Neural cell (in vitro differentiated cells): ENCODE data around the gene METTL8. TPM values are rescaled to one million over a fixed set of nuclear protein-coding genes. Genes with fewer than 3 reads are reported as not detected.

Experiments used
- H2AFZ ChIP-seq: fragments of 200-600, 300-800 bp; sonication (generic), shearing (Covaris generic); 2 replicates; pipeline ENCODE4 v1.6.0; 2014; ENCODE audit warnings: low read depth, mild to moderate bottlenecking, antibody characterized with exemption, low read length, moderate library complexity
- H3F3A ChIP-seq: fragments of 200-600 bp; shearing (Covaris generic); 2 replicates; pipeline ENCODE4 v1.6.1; 2016; ENCODE audit warnings: mild to moderate bottlenecking, moderate library complexity, mixed read lengths, antibody characterized with exemption, low read length; ENCODE audit not compliant: insufficient read depth, poor library complexity, severe bottlenecking
- H3K27ac ChIP-seq: fragments of 200-600, 300-800 bp; sonication (generic), shearing (Covaris generic); 2 replicates; pipeline ENCODE4 v1.5.1; 2014; ENCODE audit warnings: mild to moderate bottlenecking, low read length, moderate library complexity
- H3K27me3 ChIP-seq: fragments of 300-800, 200-600 bp; sonication (generic), shearing (Covaris generic); 2 replicates; pipeline ENCODE4 v1.6.0; 2014; ENCODE audit warnings: mild to moderate bottlenecking, low read depth, low read length, moderate library complexity; ENCODE audit not compliant: insufficient read depth
- H3K36me3 ChIP-seq: fragments of 300-800, 200-600 bp; sonication (generic), shearing (Covaris generic); 2 replicates; pipeline ENCODE4 v1.5.1; 2014; ENCODE audit warnings: mild to moderate bottlenecking, antibody characterized with exemption, low read length, moderate library complexity; ENCODE audit not compliant: insufficient read depth
- H3K4me2 ChIP-seq: fragments of 300-800, 200-600 bp; sonication (generic), shearing (Covaris generic); 2 replicates; pipeline ENCODE4 v1.6.0; 2014; ENCODE audit warnings: mild to moderate bottlenecking, low read length
- H3K4me3 ChIP-seq: fragments of 300-800, 200-600 bp; sonication (generic), shearing (Covaris generic); 2 replicates; pipeline ENCODE4 v1.5.1; 2014; ENCODE audit warnings: mild to moderate bottlenecking, low read length, moderate library complexity
- H3K79me2 ChIP-seq: fragments of 200-600 bp; shearing (Covaris generic); replicated peaks from 2 replicates; pipeline ENCODE4 v1.6.0; 2014; ENCODE audit warnings: mild to moderate bottlenecking, low read length, moderate library complexity; ENCODE audit not compliant: insufficient read depth
- H3K9ac ChIP-seq: fragments of 300-800, 200-600 bp; sonication (generic), shearing (Covaris generic); 2 replicates; pipeline ENCODE4 v1.6.1; 2016; ENCODE audit warnings: mild to moderate bottlenecking, low read length, mixed read lengths
- H3K9me2 ChIP-seq: fragments of 200-600 bp; shearing (Covaris generic); 2 replicates; pipeline ENCODE4 v1.6.1; 2016; ENCODE audit warnings: mild to moderate bottlenecking, low read length, mixed read lengths; ENCODE audit not compliant: insufficient read depth
- H3K9me3 ChIP-seq: fragments of 200-600, 300-800 bp; sonication (generic), shearing (Covaris generic); 2 replicates; pipeline ENCODE4 v1.6.1; 2016; ENCODE audit warnings: mild to moderate bottlenecking, mixed run types, low read length, moderate library complexity, mixed read lengths
- H4K20me1 ChIP-seq: fragments of 200-600 bp; shearing (Covaris generic); 2 replicates; pipeline ENCODE4 v1.6.1; 2016; ENCODE audit warnings: mild to moderate bottlenecking, mixed run types; ENCODE audit not compliant: insufficient read depth
- EP300 ChIP-seq: fragments of 450-650 bp; conservative IDR thresholded peaks from 2 replicates; pipeline ENCODE4 v1.6.1; 2014; ENCODE audit warnings: antibody characterized with exemption, mild to moderate bottlenecking, moderate library complexity; ENCODE audit not compliant: poor library complexity, severe bottlenecking
- EZH2 ChIP-seq: fragments of 200-600, 300-800 bp; shearing (Covaris generic), sonication (generic); IDR thresholded peaks from 2 replicates; pipeline ENCODE4 v1.6.1; 2014; ENCODE audit warnings: antibody characterized with exemption, low read length, borderline replicate concordance, mild to moderate bottlenecking; ENCODE audit not compliant: insufficient read depth, poor library complexity, severe bottlenecking
- MXI1 ChIP-seq: fragments of 450-650 bp; conservative IDR thresholded peaks from 2 replicates; pipeline ENCODE4 v1.6.1; 2014; ENCODE audit warnings: antibody characterized with exemption, mild to moderate bottlenecking; ENCODE audit not compliant: poor library complexity, severe bottlenecking
- POLR2AphosphoS5 ChIP-seq: IDR thresholded peaks from 2 replicates; pipeline ENCODE4 v1.6.1; 2012
- RAD21 ChIP-seq: fragments of 450-650 bp; conservative IDR thresholded peaks from 2 replicates; pipeline ENCODE4 v1.6.1; 2014; ENCODE audit warnings: antibody characterized with exemption, mild to moderate bottlenecking, moderate library complexity
- SMC3 ChIP-seq: fragments of 450-650 bp; conservative IDR thresholded peaks from 2 replicates; pipeline ENCODE4 v1.6.1; 2014; ENCODE audit warnings: antibody characterized with exemption, mild to moderate bottlenecking, moderate library complexity; ENCODE audit not compliant: poor library complexity
- TAF1 ChIP-seq: IDR thresholded peaks from 2 replicates; pipeline ENCODE4 v1.6.1; 2012; ENCODE audit warnings: low read depth
- polyA plus RNA-seq: library from polyadenylated mRNA; depleted of rRNA; stranded (reverse); fragments of >200 nt; gene quantifications from 2 replicates; pipeline ENCODE4 v1.2.3, GENCODE V29; 2014
- TF ChIP-seq, protein P1 (sequence below): IDR thresholded peaks from 2 replicates; pipeline ENCODE4 v1.6.1; 2012; ENCODE audit warnings: borderline replicate concordance
- TF ChIP-seq, protein P2 (sequence below): fragments of 450-650 bp; IDR thresholded peaks from 2 replicates; pipeline ENCODE4 v1.5.1; 2014; ENCODE audit warnings: antibody characterized with exemption, mild to moderate bottlenecking, moderate library complexity; ENCODE audit not compliant: poor library complexity, severe bottlenecking

METTL8 gene
- polyA plus RNA-seq, 1 donor from 2014 or later = 13.7 TPM

DNA sequence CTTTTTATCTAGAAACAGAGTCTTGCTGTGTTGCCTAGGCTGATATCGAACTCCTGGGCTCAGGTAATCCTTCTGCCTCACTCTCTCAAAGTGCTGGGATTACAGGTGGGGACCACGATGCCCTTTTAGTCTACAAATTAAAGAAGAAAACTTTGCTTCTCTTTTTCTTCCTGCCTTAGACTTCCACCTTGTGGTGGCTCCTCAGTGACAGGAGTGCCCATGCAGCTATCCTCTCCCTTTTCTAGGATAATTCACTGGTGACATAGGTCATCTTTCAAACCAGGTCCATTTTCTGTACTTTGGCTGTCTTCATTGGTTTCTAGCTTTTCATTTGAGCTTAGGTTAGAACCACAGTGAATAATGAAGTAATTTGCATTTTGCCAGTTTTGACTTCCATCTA is 13.9 kb upstream of the METTL8 start:
- Histone ChIP-seq H3K9me2 (no peaks in the 10 kb centered on the region), H3K36me3 (peaks cover 4% of the 10 kb centered on the region), H3K9me3 (no peaks in the 10 kb centered on the region), H3K9ac (no peak overlapping the region), H2AFZ (no peak overlapping the region), H3F3A (no peaks in the 10 kb centered on the region), H4K20me1 (no peaks in the 10 kb centered on the region), H3K27ac (no peak overlapping the region), H3K27me3 (no peaks in the 10 kb centered on the region), H3K4me3 (no peak overlapping the region), H3K4me2 (no peak overlapping the region), H3K79me2 (no peaks in the 10 kb centered on the region)
- no peak for TF ChIP-seq POLR2AphosphoS5
- TF ChIP-seq TAF1 = no peak
- TF ChIP-seq, protein P1, sequence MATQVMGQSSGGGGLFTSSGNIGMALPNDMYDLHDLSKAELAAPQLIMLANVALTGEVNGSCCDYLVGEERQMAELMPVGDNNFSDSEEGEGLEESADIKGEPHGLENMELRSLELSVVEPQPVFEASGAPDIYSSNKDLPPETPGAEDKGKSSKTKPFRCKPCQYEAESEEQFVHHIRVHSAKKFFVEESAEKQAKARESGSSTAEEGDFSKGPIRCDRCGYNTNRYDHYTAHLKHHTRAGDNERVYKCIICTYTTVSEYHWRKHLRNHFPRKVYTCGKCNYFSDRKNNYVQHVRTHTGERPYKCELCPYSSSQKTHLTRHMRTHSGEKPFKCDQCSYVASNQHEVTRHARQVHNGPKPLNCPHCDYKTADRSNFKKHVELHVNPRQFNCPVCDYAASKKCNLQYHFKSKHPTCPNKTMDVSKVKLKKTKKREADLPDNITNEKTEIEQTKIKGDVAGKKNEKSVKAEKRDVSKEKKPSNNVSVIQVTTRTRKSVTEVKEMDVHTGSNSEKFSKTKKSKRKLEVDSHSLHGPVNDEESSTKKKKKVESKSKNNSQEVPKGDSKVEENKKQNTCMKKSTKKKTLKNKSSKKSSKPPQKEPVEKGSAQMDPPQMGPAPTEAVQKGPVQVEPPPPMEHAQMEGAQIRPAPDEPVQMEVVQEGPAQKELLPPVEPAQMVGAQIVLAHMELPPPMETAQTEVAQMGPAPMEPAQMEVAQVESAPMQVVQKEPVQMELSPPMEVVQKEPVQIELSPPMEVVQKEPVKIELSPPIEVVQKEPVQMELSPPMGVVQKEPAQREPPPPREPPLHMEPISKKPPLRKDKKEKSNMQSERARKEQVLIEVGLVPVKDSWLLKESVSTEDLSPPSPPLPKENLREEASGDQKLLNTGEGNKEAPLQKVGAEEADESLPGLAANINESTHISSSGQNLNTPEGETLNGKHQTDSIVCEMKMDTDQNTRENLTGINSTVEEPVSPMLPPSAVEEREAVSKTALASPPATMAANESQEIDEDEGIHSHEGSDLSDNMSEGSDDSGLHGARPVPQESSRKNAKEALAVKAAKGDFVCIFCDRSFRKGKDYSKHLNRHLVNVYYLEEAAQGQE = no peak
- TF ChIP-seq EP300 = no peak
- peak; percentile 42 for TF ChIP-seq SMC3
- no peak for TF ChIP-seq MXI1
- TF ChIP-seq RAD21 = peak; percentile 45
- TF ChIP-seq EZH2 = no peak
- TF ChIP-seq, protein P2, sequence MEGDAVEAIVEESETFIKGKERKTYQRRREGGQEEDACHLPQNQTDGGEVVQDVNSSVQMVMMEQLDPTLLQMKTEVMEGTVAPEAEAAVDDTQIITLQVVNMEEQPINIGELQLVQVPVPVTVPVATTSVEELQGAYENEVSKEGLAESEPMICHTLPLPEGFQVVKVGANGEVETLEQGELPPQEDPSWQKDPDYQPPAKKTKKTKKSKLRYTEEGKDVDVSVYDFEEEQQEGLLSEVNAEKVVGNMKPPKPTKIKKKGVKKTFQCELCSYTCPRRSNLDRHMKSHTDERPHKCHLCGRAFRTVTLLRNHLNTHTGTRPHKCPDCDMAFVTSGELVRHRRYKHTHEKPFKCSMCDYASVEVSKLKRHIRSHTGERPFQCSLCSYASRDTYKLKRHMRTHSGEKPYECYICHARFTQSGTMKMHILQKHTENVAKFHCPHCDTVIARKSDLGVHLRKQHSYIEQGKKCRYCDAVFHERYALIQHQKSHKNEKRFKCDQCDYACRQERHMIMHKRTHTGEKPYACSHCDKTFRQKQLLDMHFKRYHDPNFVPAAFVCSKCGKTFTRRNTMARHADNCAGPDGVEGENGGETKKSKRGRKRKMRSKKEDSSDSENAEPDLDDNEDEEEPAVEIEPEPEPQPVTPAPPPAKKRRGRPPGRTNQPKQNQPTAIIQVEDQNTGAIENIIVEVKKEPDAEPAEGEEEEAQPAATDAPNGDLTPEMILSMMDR = peak; percentile 42

DNA sequence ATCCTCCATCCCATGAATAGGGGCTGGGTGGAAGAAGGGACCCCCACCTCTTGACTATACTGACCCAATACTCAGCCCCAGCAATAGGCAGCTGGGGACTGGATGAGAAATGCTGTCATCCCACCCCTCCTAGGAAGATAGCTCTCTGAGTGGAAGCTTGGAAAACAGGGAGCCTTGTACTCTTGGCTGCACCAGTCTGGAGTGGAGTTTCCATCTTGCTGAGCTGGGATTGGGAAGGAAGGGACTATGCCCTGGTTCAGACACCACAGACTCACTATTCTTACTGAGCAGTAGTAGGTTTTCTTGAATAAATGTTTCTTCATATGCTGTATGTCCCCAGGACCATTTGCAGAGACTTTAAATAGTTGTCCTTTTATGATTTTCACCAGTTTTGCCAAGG is 7.7 kb upstream of the METTL8 start:
- Histone ChIP-seq H3F3A (no peaks in the 10 kb centered on the region), H3K9ac (no peak overlapping the region), H3K79me2 (peaks cover 6% of the 10 kb centered on the region), H3K4me2 (no peak overlapping the region), H3K4me3 (no peak overlapping the region), H3K9me2 (no peaks in the 10 kb centered on the region), H3K36me3 (peaks cover 4% of the 10 kb centered on the region), H3K27me3 (no peaks in the 10 kb centered on the region), H2AFZ (no peak overlapping the region), H3K27ac (no peak overlapping the region), H3K9me3 (no peaks in the 10 kb centered on the region), H4K20me1 (no peaks in the 10 kb centered on the region)
- TF ChIP-seq EZH2 = no peak
- TF ChIP-seq POLR2AphosphoS5 = no peak
- TF ChIP-seq RAD21 = no peak
- TF ChIP-seq TAF1 = no peak
- TF ChIP-seq SMC3 = no peak
- TF ChIP-seq EP300 = no peak
- TF ChIP-seq, protein P2 = no peak
- TF ChIP-seq, protein P1 = no peak
- TF ChIP-seq MXI1 = no peak
